ENCODE results near the gene EPN1.

The EPN1 gene

DNA sequence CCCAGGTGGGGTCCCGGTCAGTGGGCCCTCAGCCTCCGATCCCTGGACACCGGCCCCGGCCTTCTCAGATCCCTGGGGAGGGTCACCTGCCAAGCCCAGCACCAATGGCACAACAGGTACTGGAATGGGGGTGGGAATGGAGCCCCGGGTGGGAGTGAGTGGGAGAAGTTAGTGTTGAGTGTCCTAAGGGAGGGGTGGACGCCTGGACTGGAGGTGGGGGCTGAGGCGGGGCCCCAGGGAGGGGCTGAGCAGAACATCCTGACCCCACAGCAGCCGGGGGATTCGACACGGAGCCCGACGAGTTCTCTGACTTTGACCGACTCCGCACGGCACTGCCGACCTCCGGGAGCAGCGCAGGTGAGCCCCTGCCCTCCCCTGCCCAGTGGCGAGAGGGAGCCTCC lies 17.7 kb downstream of the EPN1 start:
- DNase-seq (ENCODE audit: low read depth in 2 of 2, low spot score in 1 of 2), result no peak

DNA sequence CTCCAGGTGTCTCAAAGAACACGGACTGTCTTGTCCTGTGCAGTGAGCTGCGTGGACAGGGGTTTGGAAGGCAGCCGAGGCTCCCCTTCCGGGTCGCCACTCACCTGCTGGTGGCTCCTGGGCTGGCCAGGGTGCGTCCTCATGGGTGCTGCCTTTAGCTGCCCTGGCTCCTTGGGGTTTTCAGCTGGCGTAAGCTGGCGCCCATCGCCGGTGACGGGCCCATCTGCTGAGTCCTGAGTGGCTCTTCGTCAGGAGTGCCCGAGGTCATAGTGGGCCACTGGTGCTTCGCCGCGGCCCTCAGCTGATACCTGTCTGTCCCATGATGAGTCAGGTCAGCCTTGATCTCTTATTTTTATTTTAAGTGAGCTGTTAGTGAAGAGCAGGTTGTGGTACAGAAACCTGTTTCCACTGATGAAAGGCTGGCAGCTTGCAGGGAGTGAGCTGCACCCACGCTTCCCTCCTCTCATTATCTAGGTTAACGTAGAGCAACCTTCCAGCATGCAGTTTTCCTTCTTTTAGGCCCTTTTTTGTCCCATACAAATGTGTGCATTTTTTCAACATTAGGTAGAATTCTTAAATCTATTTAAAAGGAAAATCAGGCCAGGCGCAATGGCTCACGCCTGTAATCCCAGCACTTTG lies 18.4 kb downstream of the EPN1 start:
- DNase-seq (ENCODE audit: low read depth in 2 of 2, low spot score in 1 of 2), result no peak

DNA sequence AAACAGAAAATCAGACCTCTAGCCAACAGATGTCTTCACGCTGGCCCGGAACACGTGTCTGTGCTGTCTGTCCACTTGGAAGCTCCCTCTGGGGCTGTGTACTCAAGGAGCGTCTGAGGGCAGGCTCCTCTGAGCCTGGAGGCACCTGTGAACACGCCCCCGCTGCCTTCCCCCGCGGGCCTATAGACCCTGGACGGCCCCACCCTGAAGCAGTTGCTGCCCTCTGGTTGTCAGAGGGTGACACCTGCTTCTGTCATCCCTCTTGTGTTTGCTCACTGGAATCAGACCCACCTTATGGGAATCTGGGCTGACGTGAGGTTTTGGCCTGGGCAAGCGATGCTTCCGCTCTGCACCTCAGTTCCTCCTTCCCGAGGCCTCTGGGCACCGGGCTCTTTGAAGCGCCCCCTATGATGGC lies 19.2 kb downstream of the EPN1 start:
- no peak for DNase-seq (ENCODE audit: low read depth in 2 of 2, low spot score in 1 of 2)

DNA sequence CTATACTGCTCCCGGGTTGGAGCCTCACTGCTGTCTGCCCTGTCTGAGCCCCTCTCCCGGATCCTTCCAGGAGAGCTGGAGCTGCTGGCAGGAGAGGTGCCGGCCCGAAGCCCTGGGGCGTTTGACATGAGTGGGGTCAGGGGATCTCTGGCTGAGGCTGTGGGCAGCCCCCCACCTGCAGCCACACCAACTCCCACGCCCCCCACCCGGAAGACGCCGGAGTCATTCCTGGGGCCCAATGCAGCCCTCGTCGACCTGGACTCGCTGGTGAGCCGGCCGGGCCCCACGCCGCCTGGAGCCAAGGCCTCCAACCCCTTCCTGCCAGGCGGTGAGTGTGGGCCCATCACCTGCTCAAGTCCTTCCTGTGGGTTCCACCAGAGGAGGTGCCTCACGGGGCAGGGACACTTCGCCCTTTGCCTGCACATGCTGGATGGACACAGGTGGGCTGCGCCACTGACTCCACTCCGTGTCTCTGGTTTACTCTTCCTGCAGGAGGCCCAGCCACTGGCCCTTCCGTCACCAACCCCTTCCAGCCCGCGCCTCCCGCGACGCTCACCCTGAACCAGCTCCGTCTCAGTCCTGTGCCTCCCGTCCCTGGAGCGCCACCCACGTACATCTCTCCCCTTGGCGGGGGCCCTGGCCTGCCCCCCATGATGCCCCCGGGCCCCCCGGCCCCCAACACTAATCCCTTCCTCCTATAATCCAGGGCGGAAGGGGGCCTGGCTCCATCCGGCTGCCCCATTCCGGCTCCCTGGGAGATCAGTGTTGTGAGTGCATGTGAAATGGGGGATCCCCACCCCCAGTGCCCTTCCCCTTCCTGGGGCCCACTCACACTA lies 19.8 kb downstream of the EPN1 start:
- no peak for DNase-seq (ENCODE audit: low read depth in 2 of 2, low spot score in 1 of 2)

DNA sequence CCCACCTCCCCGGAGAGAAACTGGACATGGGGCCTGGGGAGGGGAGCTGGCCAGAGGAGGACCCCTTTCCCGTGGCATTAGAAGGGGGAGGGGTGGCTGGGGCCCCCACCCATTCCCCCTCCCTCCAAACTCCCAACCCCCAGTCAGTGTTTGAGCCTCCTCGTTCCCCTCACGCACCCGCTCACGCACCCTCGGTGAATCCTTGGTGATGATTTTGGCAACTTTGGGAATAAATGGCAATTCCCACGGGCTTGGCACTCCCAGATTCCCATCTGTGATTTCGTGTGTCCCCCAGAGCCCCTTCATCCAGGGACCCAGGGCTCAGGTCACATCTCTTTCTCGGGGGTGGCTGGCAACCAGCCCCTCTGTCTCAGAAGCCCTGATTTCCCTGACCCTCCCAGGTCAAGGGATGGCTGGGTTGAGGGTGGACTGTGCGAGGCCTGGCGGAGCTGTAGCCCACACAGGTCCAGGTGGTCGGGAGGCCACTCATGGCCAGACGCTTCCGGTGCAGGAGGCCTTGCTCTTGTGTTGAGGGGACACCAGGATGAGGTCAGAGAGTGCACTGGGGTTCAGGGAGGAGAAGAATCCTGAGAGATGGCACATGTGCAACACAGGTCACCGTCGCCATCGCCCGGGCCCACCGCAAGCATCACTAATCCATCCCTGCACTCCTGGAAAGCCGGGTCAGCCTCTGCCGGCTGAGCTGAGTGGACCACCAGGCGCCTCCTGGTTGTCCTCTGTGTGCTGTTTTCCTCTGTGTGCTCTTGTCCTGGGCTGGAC lies 20.7 kb downstream of the EPN1 start:
- DNase-seq (ENCODE audit: low read depth in 2 of 2, low spot score in 1 of 2), result no peak

DNA sequence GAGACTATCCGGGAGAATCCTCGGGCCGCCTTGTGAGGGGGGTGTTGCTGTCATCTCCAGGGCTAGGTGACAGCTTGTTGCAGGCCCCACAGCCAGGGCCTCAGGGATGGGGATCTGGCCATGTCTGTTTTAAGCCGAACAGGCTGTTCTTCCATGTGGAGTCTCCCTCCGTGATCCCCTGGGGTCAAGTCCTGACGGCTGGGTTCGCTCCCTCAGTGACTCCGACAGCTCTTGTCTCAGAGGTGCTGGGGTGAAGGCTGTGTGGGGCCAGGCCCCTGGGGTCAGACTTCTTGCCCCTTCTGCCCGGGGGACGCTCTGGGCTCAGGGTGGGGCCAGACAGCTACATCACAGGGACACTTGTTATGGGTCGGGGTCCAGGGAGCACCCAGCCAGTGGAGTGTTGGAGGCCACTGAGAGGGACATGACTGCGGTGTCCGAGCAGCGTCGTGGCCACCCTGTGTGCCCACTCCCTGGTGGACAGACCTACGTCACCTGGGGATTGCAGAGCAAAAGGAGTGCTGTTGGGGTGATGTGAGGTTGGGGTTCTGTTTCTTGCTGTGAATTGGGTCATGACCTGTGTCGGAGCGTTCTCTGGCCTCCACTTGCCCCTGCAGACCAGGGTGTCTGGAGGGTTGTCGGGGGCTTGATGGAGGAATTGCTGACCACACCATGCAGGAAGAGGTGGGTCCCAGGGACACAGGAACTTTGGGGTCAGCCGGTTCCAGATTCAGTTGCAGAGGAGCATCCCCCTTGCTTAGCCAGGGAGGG lies 21.5 kb downstream of the EPN1 start:
- DNase-seq (ENCODE audit: low read depth in 2 of 2, low spot score in 1 of 2), result no peak

DNA sequence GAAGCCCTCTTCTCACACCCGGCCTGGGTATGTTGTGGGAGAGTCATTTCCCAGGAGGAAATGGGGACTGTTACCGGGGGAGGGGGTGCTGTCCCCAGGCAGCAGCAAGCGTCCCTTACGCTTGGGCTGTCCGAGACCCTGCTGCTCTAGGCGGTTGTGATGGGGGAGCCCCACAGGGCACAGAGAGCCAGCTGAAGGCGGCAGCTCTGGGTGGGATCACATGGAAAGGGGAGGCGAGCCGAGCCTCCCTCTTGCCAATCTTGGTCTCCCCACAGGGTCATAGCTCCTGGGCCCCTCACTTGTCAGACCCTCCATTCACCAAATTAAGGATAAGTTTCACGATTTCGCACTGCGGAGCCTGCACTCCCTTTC lies 22.0 kb downstream of the EPN1 start:
- DNase-seq (ENCODE audit: low read depth in 2 of 2, low spot score in 1 of 2), result no peak

DNA sequence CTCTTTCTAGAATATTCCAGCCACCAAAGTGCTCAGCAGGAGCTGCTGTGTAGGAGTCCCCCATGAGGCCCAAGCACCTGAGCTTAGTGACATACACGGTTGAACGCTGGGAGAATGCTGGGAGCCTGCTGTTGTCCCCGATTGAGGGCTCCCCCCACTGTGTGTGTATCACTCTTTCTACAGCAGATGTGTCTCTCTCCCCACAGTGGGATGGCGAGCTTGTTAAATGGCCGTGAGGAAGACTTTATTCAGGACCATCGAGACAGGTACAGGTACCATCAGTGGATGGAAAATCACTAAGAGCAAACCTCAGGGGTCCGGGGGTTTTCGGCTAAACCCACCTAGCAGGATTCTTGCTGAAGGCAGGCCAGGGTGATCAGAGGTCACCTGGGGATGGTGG lies 22.7 kb downstream of the EPN1 start:
- DNase-seq (ENCODE audit: low read depth in 2 of 2, low spot score in 1 of 2), result no peak

DNA sequence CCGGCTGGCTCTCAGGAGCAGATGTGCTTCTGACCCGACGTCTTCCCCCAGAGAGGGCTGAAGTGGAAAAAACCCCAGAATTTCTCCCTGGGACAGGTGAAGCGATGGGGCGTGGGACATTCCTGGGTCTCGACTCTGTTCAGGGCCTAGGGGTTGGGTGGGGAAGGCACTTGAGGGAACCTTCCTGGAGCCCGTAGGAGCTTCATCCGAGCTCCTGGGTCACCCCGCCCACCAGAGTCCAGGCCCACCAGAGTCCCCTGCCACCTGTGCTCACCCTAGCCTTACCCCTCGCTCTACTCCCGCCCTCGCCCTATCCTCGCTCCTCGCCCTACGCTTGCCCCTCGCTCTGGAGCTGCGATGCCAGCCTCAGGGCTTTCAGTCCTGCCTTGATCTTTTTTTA lies 23.2 kb downstream of the EPN1 start:
- no peak for DNase-seq (ENCODE audit: low read depth in 2 of 2, low spot score in 1 of 2)

DNA sequence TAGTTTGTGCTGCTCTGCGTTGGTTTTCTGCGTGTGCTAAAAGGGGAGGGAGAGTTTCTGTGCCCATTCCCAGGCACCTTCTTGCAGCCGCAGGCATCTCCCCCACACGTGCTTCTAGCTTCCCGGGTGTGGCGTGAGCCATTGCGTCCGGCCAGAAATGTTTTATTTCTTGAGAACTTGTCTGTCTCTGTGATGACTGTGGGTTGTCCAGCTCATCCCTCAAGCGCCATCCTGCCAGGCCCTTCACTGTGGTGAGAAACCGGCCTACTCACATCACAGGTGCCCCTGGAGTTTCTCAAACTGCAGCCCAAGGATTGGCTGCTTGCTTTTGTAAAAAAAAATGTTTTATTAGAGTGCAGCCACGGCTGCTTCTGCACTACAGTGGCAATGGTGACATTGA lies 24.2 kb downstream of the EPN1 start:
- no peak for DNase-seq (ENCODE audit: low read depth in 2 of 2, low spot score in 1 of 2)

DNA sequence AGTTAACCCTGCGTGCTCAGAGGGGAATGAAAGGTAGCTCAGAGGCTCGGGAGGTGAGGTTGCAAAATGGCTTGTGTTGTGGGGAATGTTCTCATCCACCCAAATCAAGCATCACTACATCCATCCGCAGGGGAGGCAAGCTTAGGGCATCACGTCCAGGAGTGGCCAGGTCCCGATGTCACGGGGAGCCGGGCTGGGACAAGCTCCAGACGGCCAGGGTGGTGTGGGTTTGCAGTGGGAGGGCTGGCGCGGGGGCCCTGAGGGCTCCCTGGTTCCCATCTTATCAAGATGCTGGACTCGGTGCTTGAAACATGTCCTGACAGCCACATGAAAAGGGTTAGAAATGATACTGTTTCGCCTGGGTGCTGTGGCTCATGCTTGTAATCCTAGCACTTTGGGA lies 25.8 kb downstream of the EPN1 start:
- DNase-seq (ENCODE audit: low read depth in 2 of 2, low spot score in 1 of 2), result no peak

DNA sequence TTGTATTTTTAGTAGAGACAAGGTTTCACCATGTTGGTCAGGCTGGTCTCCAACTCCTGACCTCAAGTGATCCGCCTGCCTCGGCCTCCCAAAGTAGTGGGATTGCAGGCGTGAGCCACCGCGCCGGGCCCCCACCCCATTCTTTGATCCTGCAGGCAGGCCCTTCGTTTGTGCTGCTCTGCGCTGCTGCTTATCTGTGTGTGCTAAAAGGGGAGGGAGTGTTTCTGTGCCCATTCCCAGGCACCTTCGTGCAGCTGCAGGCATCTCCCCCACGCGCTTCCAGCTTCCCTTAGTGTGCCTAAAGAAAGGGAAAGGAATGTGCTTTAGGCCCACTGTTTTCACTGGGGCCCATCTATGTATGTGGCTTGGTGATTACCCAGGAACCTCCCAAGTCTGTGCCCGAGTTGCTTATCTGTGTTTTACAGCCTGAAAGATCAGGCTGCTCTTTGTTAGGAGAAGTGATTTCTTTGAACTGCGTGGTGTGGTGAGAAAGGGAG lies 27.2 kb downstream of the EPN1 start:
- no peak for DNase-seq (ENCODE audit: low read depth in 2 of 2, low spot score in 1 of 2)

DNA sequence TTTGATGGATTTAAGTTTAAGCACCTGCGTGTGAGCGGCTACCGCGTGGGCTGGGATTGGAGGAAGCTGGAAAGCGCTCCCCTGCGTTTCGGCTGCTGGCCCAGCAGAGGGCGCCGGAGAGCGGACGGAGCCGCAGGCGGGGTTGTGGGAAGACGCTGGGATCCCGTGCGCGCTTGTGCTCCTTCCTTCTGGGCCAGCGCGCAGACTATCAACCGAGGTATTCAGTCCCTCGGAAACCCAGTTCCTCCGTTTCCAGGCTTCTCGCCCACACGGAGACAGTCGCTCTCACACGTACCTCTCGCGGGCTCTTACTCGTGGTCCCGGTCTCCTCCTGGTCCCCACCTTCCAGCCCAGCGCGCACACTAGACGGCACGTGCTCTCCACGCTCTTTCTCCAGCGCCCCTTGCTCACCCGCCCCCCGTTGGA lies 28.8 kb downstream of the EPN1 start:
- DNase-seq (ENCODE audit: low read depth in 2 of 2, low spot score in 1 of 2), result peak in 1 of 2 donors; percentile 10

DNA sequence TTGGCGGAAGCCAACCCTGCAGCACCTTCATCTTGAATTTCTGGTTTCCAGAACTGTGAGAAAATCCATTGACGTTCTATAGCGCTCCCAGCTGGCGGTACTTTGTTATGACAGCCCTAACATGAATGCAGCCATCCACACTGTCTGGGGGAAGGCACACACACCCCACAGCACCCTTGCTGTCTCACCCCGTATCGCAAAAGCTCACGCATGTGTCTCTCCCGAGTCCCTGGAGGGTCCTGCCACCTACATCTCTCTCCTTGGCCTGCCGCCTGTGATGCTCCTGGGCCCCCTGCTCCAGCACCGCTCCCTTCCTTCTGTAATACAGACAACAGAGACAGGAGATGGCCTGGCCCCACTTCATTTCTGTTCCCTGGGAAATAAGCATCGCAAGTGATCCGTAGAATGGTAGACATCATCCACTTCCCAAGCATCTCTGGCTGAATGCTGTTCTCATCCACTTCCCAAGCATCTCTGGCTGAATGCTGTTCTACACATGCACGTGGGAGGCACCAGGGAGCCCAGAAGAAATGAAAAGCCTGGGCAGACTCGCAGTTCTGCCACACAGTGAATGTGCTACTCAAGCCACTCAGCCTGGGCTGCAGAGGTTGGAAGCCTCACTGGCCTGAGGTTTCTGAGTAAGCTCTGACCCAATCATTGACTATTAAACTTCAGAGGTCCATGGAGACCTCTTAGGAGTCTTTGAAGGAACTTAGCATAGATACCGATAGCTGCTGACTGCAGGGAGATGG lies 29.6 kb downstream of the EPN1 start:
- no peak for DNase-seq (ENCODE audit: low read depth in 2 of 2, low spot score in 1 of 2)

DNA sequence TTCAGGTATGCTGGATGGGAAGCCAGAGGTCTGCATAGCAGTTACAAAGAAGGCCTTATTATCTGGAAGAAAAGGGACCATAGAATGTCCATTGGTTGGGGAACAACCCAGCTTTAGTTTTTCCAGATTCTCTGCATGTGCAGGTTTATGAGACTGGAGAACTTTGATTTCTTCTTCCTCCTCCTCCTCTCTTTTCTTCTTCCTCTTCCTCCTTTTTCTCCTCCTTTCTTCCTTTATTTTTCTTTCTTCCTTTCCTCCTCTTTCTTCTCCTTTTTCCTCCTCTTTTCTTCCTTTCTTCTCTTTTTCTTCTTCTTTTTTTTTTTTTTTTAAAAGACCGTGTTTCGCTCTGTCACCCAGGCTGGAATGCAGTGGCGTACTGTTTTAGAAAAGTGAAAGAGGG lies 30.9 kb downstream of the EPN1 start:
- DNase-seq (ENCODE audit: low read depth in 2 of 2, low spot score in 1 of 2), result no peak

DNA sequence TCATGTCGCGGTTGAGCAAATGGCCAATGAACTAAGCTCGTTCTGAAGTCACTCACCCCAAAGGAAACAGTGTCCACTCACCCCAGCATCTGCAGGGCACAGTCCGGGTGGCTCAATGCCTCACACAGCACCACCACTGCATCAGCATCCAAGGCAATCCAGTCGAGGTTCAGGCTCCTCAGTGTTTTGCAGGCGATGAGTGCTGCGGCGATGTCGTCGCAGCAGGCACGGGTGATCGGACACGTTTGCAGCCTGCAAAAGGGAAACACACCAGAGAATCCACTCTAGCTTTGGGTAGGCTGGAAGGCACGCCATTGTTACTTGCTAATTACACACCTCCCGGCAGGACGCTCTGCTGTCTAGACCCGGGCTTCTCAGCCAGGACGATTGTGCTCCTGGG lies 36.7 kb downstream of the EPN1 start:
- DNase-seq (ENCODE audit: low read depth in 2 of 2, low spot score in 1 of 2), result no peak

DNA sequence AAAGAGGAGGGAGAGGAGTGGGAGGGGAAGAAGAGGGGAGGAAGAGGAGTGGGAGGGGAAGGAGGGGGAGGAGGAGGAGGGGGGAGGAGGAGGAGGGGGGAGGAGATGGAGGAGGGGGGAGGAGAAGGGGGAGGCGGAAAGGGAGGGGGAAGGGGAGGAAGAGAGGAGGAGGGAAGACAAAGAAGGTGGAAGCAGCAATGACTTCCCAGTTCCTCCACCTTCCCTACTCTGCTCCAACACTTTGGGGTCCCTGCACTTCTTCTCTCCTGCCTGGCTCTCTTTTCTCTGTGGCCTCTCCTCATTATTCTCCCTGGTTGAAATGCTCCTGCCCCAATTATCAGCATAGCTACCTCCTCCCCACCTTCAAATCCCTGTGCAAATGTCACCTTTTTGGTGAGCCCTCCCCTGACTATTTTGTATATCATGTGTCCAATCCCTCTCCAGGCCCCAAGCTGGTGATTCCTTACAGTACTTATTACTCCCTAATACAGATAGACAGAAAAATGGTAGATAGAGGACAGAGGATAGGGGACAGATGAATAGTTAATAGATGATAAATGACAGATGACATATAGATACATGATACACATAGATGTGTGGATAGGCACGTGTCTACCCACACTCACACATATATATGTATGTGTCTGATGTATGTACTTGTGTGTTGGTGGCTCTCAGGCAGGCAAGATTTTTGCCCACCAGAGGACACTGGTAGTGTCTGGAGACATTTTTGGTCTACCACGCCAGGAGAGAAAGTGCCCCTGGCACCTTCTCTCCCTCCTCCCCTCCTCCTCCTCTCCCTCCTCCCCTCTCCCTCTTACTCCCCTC lies 38.0 kb downstream of the EPN1 start:
- DNase-seq (ENCODE audit: low read depth in 2 of 2, low spot score in 1 of 2), result no peak

DNA sequence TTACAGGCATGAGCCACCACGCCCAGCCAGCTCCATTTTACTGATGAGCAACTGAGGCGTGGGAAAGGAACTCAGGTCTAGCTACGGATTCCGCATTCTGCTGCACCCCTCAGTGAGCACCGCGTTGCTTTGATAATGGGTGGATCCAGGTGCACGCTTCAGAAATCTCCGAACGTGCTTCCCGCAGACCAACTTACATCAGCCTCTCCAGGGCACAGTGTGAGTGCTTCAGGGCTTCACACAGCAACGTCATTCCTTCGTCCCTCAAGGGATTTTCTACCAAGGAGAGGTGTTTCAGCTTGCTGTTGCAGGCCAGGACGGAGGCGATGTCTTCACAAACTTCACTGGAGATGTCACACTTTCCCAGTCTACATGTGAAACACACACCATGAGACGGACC lies 41.5 kb downstream of the EPN1 start:
- DNase-seq (ENCODE audit: low read depth in 2 of 2, low spot score in 1 of 2), result no peak

DNA sequence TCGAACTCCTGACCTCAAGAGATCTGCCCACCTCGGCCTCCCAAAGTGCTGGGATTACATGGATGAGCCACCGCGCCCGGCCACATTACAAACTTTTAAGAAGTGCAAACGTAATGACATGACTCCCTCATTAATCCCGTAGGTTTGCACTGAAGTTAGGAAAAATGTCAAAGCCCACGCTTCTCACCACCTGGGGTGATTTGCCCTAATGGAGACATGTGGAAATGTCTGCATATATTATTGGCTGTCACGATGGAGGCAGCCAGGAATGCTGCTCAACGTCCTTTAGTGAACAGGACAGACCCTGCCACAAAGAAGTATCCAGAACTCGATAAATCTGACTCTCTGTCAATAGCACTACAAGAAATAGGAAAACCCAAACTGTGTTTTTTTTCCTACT lies 42.2 kb downstream of the EPN1 start:
- DNase-seq (ENCODE audit: low read depth in 2 of 2, low spot score in 1 of 2), result no peak

All from stimulated activated CD8-positive, alpha-beta memory T cell treated with anti-CD3 and anti-CD28 coated beads, Interleukin-4, amount 100 ng/mL, for 4 hours (primary cell).